ENCODE measurements around the gene HOTAIR. TPM values are rescaled to one million over a fixed set of nuclear protein-coding genes. Genes with fewer than 3 reads are reported as not detected.

HOTAIR gene
- total RNA-seq, 1 experiment from 2014 or later, result not detected

DNA sequence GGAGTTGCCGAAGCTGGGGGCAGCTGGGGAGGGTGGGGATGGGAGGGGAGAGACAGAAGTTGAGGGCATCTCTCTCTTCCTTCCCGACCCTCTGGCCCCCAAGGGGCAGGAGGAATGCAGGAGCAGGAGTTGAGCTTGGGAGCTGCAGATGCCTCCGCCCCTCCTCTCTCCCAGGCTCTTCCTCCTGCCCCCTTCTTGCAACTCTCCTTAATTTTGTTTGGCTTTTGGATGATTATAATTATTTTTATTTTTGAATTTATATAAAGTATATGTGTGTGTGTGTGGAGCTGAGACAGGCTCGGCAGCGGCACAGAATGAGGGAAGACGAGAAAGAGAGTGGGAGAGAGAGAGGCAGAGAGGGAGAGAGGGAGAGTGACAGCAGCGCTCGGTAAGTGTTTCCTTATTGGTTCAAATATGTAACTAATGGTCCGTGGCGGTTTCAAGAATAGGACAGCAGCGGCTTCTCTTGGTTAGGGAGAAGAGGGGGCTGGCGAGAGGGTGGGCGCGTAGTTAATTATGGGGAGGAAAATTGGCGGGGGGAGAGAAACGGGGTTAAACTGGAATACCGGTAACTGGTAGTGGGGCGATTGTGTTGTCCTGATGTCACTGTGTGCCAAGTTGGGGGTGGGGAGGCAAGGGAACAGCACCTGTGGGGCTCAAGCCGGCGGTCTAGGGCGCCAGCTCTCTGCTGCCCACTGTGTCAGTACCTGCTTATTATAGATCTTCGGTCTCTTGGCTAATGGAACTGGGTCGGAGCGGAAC, 42.5 kb upstream of the HOTAIR start:
- Histone ChIP-seq H3T11ph (ENCODE audit: low read length) (no peak overlapping the region), H4K5ac (ENCODE audit: insufficient read length, low read depth, low read length) (no peak overlapping the region), H2BK20ac (ENCODE audit: low read depth, low read length, poor library complexity, severe bottlenecking) (no peak overlapping the region), H3K4me1 (ENCODE audit: insufficient read depth, low read length) (no peaks in the 10 kb centered on the region), H3K56ac (ENCODE audit: insufficient read length, low read depth, low read length) (no peak overlapping the region), H3K18ac (ENCODE audit: insufficient read length, low read depth, low read length) (no peak overlapping the region), H2BK120ac (ENCODE audit: low read depth, low read length, poor library complexity, severe bottlenecking) (no peak overlapping the region), H3K4me2 (ENCODE audit: insufficient read depth, insufficient read length, low read length) (peak overlapping the region; percentile 77), H2AK5ac (ENCODE audit: insufficient read length, low read length) (no peak overlapping the region), H3K23me2 (ENCODE audit: insufficient read length, low read depth, low read length, poor library complexity, severe bottlenecking) (peaks cover 10% of the 10 kb centered on the region), H2BK5ac (ENCODE audit: insufficient read length, low read length) (no peak overlapping the region), H2AFZ (ENCODE audit: low read length) (no peak overlapping the region), H3K14ac (ENCODE audit: insufficient read depth, low read length) (no peak overlapping the region), H3K27ac (ENCODE audit: insufficient read length, low read depth, low read length) (no peak overlapping the region), H3K4ac (ENCODE audit: low read depth, low read length) (no peak overlapping the region), H3K79me2 (ENCODE audit: insufficient read depth, low read length) (no peaks in the 10 kb centered on the region), H4K91ac (ENCODE audit: insufficient read length, low read depth, low read length) (no peak overlapping the region), H3K27me3 (ENCODE audit: insufficient read depth, low read length) (peaks cover 93% of the 10 kb centered on the region), H3K23ac (ENCODE audit: insufficient read length, low read depth, low read length) (no peak overlapping the region), H3K79me1 (ENCODE audit: insufficient read depth, low read depth, low read length, poor library complexity, severe bottlenecking) (no peaks in the 10 kb centered on the region), H2BK12ac (ENCODE audit: insufficient read length, low read depth, low read length) (no peak overlapping the region), H3K9ac (ENCODE audit: extremely low read depth, insufficient read length, low read length) (no peak overlapping the region), H3K9me3 (ENCODE audit: control insufficient read depth, low read depth, low read length) (no peaks in the 10 kb centered on the region), H4K20me1 (ENCODE audit: control insufficient read depth, insufficient read depth, insufficient read length) (no peaks in the 10 kb centered on the region), H4K8ac (replicated peaks; ENCODE audit: insufficient read length, low read depth, low read length) (no peak overlapping the region), H2BK15ac (ENCODE audit: low read depth, low read length) (no peak overlapping the region)
- Mint-ChIP-seq H3K4me1 (peaks cover 13 to 26% of the 10 kb centered on the region in 2 experiments), H3K27ac (no peak overlapping the region), H3K36me3 (ENCODE audit: insufficient read depth in 1 of 3, low read depth in 3 of 3) (no peaks in the 10 kb centered on the region), H3K4me3 (peak overlapping the region; percentile 38 to 77), H3K9me3 (peaks cover 0 to 2% of the 10 kb centered on the region in 2 experiments; a peak in 2 of 5 replicates), H3K27me3 (ENCODE audit: low read depth) (peaks cover 100% of the 10 kb centered on the region)
- TF ChIP-seq, protein P1, sequence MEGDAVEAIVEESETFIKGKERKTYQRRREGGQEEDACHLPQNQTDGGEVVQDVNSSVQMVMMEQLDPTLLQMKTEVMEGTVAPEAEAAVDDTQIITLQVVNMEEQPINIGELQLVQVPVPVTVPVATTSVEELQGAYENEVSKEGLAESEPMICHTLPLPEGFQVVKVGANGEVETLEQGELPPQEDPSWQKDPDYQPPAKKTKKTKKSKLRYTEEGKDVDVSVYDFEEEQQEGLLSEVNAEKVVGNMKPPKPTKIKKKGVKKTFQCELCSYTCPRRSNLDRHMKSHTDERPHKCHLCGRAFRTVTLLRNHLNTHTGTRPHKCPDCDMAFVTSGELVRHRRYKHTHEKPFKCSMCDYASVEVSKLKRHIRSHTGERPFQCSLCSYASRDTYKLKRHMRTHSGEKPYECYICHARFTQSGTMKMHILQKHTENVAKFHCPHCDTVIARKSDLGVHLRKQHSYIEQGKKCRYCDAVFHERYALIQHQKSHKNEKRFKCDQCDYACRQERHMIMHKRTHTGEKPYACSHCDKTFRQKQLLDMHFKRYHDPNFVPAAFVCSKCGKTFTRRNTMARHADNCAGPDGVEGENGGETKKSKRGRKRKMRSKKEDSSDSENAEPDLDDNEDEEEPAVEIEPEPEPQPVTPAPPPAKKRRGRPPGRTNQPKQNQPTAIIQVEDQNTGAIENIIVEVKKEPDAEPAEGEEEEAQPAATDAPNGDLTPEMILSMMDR (conservative IDR thresholded peaks at IDR 0.05), result no peak
- no CpG with 5 or more reads among the region's 24 CpGs for WGBS (ENCODE audit: extremely low coverage, insufficient read length, low lambda C conversion rate)
- DNase-seq, result peak; percentile 68
